Sigmoid colon (tissue), 7 donors: ENCODE measurements around the gene DOCK9. TPM values are rescaled to one million over a fixed set of nuclear protein-coding genes. Genes with fewer than 3 reads are reported as not detected.

Experiments
- DNase-seq: peaks from one replicate; pipeline ENCODE4 v3.0.0-alpha.2; 2019
- H3K27ac ChIP-seq, 4 donors: fragments of 200-600 bp; sonication (generic); one replicate each; pipeline ENCODE4 v1.5.1; 2016 to 2019; ENCODE audit warnings: mild to moderate bottlenecking in 1 of 4
- H3K27me3 ChIP-seq, 3 donors: fragments of 200-600 bp; sonication (generic); one replicate each; pipeline ENCODE4 v1.5.1; 2019; ENCODE audit warnings: mild to moderate bottlenecking in 1 of 3
- H3K36me3 ChIP-seq, 4 donors: fragments of 200-600 bp; sonication (generic); one replicate each; pipeline ENCODE4 v1.5.1; 2016 to 2019
- H3K4me1 ChIP-seq, 4 donors: fragments of 200-600 bp; sonication (generic); one replicate each; pipeline ENCODE4 v1.5.1; 2017 to 2019
- H3K4me3 ChIP-seq, 4 donors: fragments of 200-600 bp; sonication (generic); one replicate each; pipeline ENCODE4 v1.5.1; 2017 to 2019; ENCODE audit warnings: mild to moderate bottlenecking in 2 of 4, moderate library complexity in 1 of 4
- H3K9me3 ChIP-seq, 4 donors: fragments of 200-600 bp in 3 of 4; sonication (generic) in 3 of 4; one replicate each; pipeline versions ENCODE4 v1.5.1 to v1.6.1; 2013 to 2019
- EP300 ChIP-seq, 4 donors: sonication (generic); formaldehyde crosslinking; IDR thresholded peaks; one replicate each; pipeline ENCODE4 v1.6.1; 2017; ENCODE audit warnings: antibody characterized with exemption in 4 of 4
- POLR2A ChIP-seq, 2 donors: fragments of 450-650 bp; IDR thresholded peaks; one replicate each; pipeline ENCODE4 v1.6.1; 2016; ENCODE audit warnings: antibody characterized with exemption in 2 of 2, mild to moderate bottlenecking in 2 of 2, moderate library complexity in 2 of 2
- POLR2AphosphoS5 ChIP-seq, 4 donors: sonication (generic); formaldehyde crosslinking; IDR thresholded peaks; one replicate each; pipeline ENCODE4 v1.6.1; 2017; ENCODE audit warnings: antibody characterized with exemption in 4 of 4
- WGBS, 2 donors: extraction: QIAGEN DNeasy Blood & Tissue Kit; methylation state at CpG; one replicate each; pipeline ENCODE4 v1.1.7; 2013; 5-methylcytosine and 5-hydroxymethylcytosine counted together
- intact Hi-C: fragments of 100-400 bp; cut with DNase I; formaldehyde crosslinking; loops from one replicate; pipeline ENCODE4 v1.15.1; 2023
- polyA plus RNA-seq, 3 donors: library from polyadenylated mRNA; stranded (reverse); fragments of 200-250 nt; gene quantifications; one replicate each; pipeline ENCODE4 v1.2.3, GENCODE V29; 2013
- total RNA-seq, 4 donors: library from RNA; depleted of rRNA; stranded (reverse); fragments of >200 nt; gene quantifications; one replicate each; pipeline ENCODE4 v1.1.0, GENCODE V29; 2016
- TF ChIP-seq, protein P1 (sequence below), 4 experiments: fragments of 450-650 bp in 3 of 4; fragments of 200-600 bp in 1 of 4; IDR thresholded peaks; one replicate each; pipeline ENCODE4 v1.5.1; 2016 to 2019; ENCODE audit warnings: antibody characterized with exemption in 4 of 4, mild to moderate bottlenecking in 3 of 4, moderate library complexity in 2 of 4
- donor health status: healthy with polysubstance abuse.
- donor health status: Bipolar disorder and iron deficiency.
- donor health status: healthy.

DOCK9 gene
- total and polyA plus RNA-seq, 7 donors: 10.8 to 126 (median 60.4) TPM

DNA sequence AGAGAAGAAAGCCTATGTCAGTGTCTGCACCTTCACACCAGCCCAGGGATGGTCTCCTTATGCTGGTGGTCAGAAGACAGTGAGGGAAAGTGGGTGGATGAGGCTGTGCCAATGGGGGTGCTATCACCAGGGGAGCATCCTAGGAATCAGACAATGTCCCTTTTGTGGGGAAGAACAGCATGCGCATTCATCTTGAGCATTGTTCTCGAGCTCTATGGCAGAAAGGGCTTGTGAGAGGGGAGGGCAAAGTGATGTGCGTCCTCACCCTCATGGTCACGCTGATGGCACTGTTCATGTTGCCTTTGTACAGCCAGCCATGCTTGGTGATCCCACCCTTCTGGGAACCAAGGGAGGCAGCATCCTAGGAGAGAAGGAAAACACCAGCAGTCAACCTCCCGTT, 56.1 kb downstream of the DOCK9 start:
- intact Hi-C loops: no loop called here
- H3K36me3 ChIP-seq: peaks cover 0 to 15% (median 2%) of the 10 kb centered on the region in 4 donors
- TF ChIP-seq, protein P1, sequence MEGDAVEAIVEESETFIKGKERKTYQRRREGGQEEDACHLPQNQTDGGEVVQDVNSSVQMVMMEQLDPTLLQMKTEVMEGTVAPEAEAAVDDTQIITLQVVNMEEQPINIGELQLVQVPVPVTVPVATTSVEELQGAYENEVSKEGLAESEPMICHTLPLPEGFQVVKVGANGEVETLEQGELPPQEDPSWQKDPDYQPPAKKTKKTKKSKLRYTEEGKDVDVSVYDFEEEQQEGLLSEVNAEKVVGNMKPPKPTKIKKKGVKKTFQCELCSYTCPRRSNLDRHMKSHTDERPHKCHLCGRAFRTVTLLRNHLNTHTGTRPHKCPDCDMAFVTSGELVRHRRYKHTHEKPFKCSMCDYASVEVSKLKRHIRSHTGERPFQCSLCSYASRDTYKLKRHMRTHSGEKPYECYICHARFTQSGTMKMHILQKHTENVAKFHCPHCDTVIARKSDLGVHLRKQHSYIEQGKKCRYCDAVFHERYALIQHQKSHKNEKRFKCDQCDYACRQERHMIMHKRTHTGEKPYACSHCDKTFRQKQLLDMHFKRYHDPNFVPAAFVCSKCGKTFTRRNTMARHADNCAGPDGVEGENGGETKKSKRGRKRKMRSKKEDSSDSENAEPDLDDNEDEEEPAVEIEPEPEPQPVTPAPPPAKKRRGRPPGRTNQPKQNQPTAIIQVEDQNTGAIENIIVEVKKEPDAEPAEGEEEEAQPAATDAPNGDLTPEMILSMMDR (IDR thresholded peaks at IDR 0.05): no peak
- TF ChIP-seq POLR2AphosphoS5 (IDR thresholded peaks at IDR 0.05) (no peak), POLR2A (IDR thresholded peaks at IDR 0.05) (no peak), EP300 (IDR thresholded peaks at IDR 0.05) (no peak)
- 97% methylated on average over 5 of the region's 5 CpGs for WGBS, 2 donors
- no peaks in the 10 kb centered on the region for H3K27me3 ChIP-seq
- no peaks in the 10 kb centered on the region for H3K9me3 ChIP-seq
- H3K4me1 ChIP-seq: peaks cover 0 to 4% (median 0%) of the 10 kb centered on the region in 4 donors
- H3K27ac ChIP-seq: no peak overlapping the region
- H3K4me3 ChIP-seq: no peak overlapping the region
- no peak for DNase-seq

DNA sequence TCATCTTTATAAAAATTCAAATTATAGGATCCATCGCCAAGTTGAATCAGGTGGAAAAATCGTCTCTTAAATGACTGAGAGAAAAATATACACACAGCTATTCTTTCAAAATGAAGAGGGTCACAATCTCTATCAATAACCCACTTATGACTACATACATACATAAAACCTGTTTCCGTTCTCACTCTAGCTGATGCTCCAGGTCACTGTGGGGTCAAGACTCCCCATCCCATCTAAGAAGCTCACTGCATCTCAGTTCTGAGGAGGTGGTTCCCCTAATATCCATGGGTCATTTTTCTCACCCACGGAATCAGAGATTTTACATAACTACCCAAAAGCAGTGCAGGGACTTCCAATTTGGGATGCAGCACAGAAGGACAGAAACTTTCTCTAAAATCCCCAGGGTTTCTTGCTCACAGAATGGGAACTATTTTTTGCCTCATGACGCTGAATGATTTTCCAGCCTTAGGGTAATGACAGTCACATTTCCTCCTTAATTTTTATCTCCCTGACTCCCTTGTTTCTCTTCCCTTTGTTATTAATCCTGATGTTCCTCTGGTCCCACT, 56.8 kb downstream of the DOCK9 start:
- WGBS, 2 donors: 93 to 95% methylated on average over 5 of the region's 5 CpGs
- no peak for DNase-seq
- intact Hi-C loops: no loop called here
- TF ChIP-seq EP300 (IDR thresholded peaks at IDR 0.05) (no peak), POLR2A (IDR thresholded peaks at IDR 0.05) (no peak), POLR2AphosphoS5 (IDR thresholded peaks at IDR 0.05) (no peak)
- TF ChIP-seq, protein P1 (IDR thresholded peaks at IDR 0.05): no peak
- Histone ChIP-seq H3K4me3 (no peak overlapping the region), H3K27me3 (no peaks in the 10 kb centered on the region), H3K27ac (no peak overlapping the region), H3K36me3 (peaks cover 0 to 17% (median 2%) of the 10 kb centered on the region in 4 donors), H3K4me1 (peaks cover 0 to 4% (median 0%) of the 10 kb centered on the region in 4 donors), H3K9me3 (no peaks in the 10 kb centered on the region)

DNA sequence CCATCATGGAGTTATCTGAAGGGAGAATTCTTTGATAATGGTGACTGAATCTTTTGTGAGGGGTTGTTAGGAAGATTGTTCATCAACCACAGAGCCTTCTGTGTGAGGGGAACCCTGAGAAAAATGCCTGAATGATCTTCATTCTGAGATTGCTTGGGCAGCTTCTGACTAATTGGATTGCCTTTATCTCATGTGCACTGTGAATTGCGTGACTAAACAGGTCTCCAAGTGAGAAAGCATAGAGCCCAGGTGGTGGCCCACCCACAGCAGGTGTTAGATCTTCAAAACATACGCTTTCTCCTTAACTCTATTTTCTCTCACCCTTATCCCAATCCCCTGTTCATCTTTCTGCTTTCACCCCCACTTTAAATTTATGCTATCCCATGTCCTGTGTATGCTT, 58.3 kb downstream of the DOCK9 start:
- Histone ChIP-seq H3K4me1 (peaks cover 0 to 4% (median 0%) of the 10 kb centered on the region in 4 donors), H3K9me3 (no peaks in the 10 kb centered on the region), H3K27me3 (no peaks in the 10 kb centered on the region), H3K4me3 (no peak overlapping the region), H3K36me3 (peaks cover 0 to 32% (median 2%) of the 10 kb centered on the region in 4 donors), H3K27ac (no peak overlapping the region)
- DNase-seq: no peak
- intact Hi-C loops: no loop called here
- TF ChIP-seq, protein P1 (IDR thresholded peaks at IDR 0.05): no peak
- TF ChIP-seq POLR2A (IDR thresholded peaks at IDR 0.05) (no peak), EP300 (IDR thresholded peaks at IDR 0.05) (no peak), POLR2AphosphoS5 (IDR thresholded peaks at IDR 0.05) (no peak)
- 94 to 95% methylated on average over 2 of the region's 2 CpGs for WGBS, 2 donors

DNA sequence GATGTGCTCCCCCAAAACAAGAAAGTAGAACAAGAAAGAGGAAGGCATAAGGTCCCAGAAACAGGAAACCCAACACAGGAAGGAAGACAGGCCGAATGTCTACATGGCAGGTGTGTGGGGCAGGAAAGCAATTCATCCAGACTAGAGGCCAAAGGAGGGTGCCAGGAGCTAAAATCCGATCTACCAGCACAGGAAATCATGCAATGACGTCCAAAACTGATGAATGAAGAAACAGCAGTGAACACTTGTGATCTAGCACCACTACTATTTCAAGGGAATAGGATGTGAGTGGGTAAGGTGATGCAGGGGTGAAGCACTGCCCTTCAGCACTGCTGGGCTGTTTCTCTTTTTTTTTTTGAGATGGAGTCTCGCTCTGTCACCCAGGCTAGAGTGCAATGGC, 59.1 kb downstream of the DOCK9 start:
- intact Hi-C loops: no loop called here
- Histone ChIP-seq H3K36me3 (peaks cover 0 to 37% (median 2%) of the 10 kb centered on the region in 4 donors), H3K4me1 (peaks cover 0 to 10% (median 2%) of the 10 kb centered on the region in 4 donors), H3K4me3 (no peak overlapping the region), H3K9me3 (no peaks in the 10 kb centered on the region), H3K27me3 (no peaks in the 10 kb centered on the region), H3K27ac (no peak overlapping the region)
- TF ChIP-seq, protein P1 (IDR thresholded peaks at IDR 0.05): no peak
- TF ChIP-seq POLR2A (IDR thresholded peaks at IDR 0.05): no peak
- no peak for TF ChIP-seq EP300 (IDR thresholded peaks at IDR 0.05)
- no peak for TF ChIP-seq POLR2AphosphoS5 (IDR thresholded peaks at IDR 0.05)
- 55 to 88% methylated on average over 4 of the region's 4 CpGs for WGBS, 2 donors
- no peak for DNase-seq

DNA sequence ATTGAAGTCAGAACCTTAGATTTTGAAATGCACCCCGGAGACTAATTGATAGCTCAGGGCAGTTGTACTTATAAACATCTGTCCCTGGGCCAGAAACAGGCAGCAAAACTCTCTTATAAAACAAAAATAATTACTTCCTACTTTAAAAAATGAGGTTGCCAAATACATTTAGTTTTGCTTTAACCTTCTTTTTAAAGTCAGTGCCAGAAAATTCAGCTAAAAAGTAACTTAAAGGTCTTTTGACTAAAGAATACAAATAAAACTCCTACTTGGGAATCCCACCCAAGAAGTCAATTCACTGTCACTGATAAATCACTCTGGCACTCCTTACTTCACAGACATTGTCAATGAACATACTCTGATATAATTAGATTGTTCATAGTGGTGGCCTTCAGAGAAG, 60.7 kb downstream of the DOCK9 start:
- Histone ChIP-seq H3K4me3 (no peak overlapping the region), H3K4me1 (peaks cover 0 to 21% (median 7%) of the 10 kb centered on the region in 4 donors), H3K27ac (no peak overlapping the region), H3K36me3 (peaks cover 0 to 33% (median 2%) of the 10 kb centered on the region in 4 donors), H3K9me3 (no peaks in the 10 kb centered on the region), H3K27me3 (no peaks in the 10 kb centered on the region)
- TF ChIP-seq EP300 (IDR thresholded peaks at IDR 0.05) (no peak), POLR2AphosphoS5 (IDR thresholded peaks at IDR 0.05) (no peak), POLR2A (IDR thresholded peaks at IDR 0.05) (no peak)
- TF ChIP-seq, protein P1 (IDR thresholded peaks at IDR 0.05): no peak
- DNase-seq: no peak
- intact Hi-C loops: no loop called here
- WGBS, 2 donors: 46 to 51% methylated on average over 1 of the region's 1 CpG
